ENCODE results near the gene MPP2.

MPP2 gene

GRCh38 chr17:43892647-43892952 lies 14.7 kb downstream of the MPP2 start:
- no peaks in the 10 kb centered on the region for H3K9me3 ChIP-seq (ENCODE audit: control insufficient read depth, insufficient read depth, low read length)
- H3K4me2 ChIP-seq (ENCODE audit: low read length): no peak overlapping the region
- no peak overlapping the region for H3K27ac ChIP-seq (ENCODE audit: low read depth, low read length)
- no peaks in the 10 kb centered on the region for H3K79me2 ChIP-seq (ENCODE audit: control insufficient read depth, low read length)
- H3K27me3 ChIP-seq (ENCODE audit: control insufficient read depth, low read length): peaks cover 24% of the 10 kb centered on the region
- H3K9me2 ChIP-seq (replicated peaks; ENCODE audit: control insufficient read depth, low read length): no peaks in the 10 kb centered on the region
- no peaks in the 10 kb centered on the region for H3F3A ChIP-seq (ENCODE audit: control insufficient read depth, insufficient read depth)
- no peaks in the 10 kb centered on the region for H3K36me3 ChIP-seq (ENCODE audit: control insufficient read depth, low read length)
- no peak overlapping the region for H3K4me3 ChIP-seq (ENCODE audit: low read length)
- no peaks in the 10 kb centered on the region for H4K20me1 ChIP-seq (ENCODE audit: control insufficient read depth, insufficient read depth, low read depth, low read length)
- TF ChIP-seq EZH2phosphoT487 (IDR thresholded peaks at IDR 0.05; ENCODE audit: borderline replicate concordance, low read length) (no peak), CTCF (IDR thresholded peaks at IDR 0.05; ENCODE audit: low read depth, low read length, poor library complexity, severe bottlenecking) (no peak)
- H3K4me1 ChIP-seq (ENCODE audit: control insufficient read depth, low read length): no peaks in the 10 kb centered on the region

GRCh38 chr17:43891851-43892646 lies 15.3 kb downstream of the MPP2 start:
- Histone ChIP-seq H3K9me2 (replicated peaks; ENCODE audit: control insufficient read depth, low read length) (no peaks in the 10 kb centered on the region), H3K4me2 (ENCODE audit: low read length) (no peak overlapping the region), H3K79me2 (ENCODE audit: control insufficient read depth, low read length) (no peaks in the 10 kb centered on the region), H3K9me3 (ENCODE audit: control insufficient read depth, insufficient read depth, low read length) (no peaks in the 10 kb centered on the region), H3K36me3 (ENCODE audit: control insufficient read depth, low read length) (no peaks in the 10 kb centered on the region), H3F3A (ENCODE audit: control insufficient read depth, insufficient read depth) (no peaks in the 10 kb centered on the region), H3K27me3 (ENCODE audit: control insufficient read depth, low read length) (peaks cover 23% of the 10 kb centered on the region), H3K4me3 (ENCODE audit: low read length) (no peak overlapping the region), H4K20me1 (ENCODE audit: control insufficient read depth, insufficient read depth, low read depth, low read length) (no peaks in the 10 kb centered on the region), H3K4me1 (ENCODE audit: control insufficient read depth, low read length) (no peaks in the 10 kb centered on the region), H3K27ac (ENCODE audit: low read depth, low read length) (no peak overlapping the region)
- TF ChIP-seq EZH2phosphoT487 (IDR thresholded peaks at IDR 0.05; ENCODE audit: borderline replicate concordance, low read length) (no peak), CTCF (IDR thresholded peaks at IDR 0.05; ENCODE audit: low read depth, low read length, poor library complexity, severe bottlenecking) (no peak)

- no peaks in the 10 kb centered on the region for H3K9me3 ChIP-seq (ENCODE audit: control insufficient read depth, insufficient read depth, low read length)
- no peak overlapping the region for H3K27ac ChIP-seq (ENCODE audit: low read depth, low read length)
- no peaks in the 10 kb centered on the region for H3K79me2 ChIP-seq (ENCODE audit: control insufficient read depth, low read length)
- H3K4me1 ChIP-seq (ENCODE audit: control insufficient read depth, low read length): no peaks in the 10 kb centered on the region
- no peak overlapping the region for H3K4me3 ChIP-seq (ENCODE audit: low read length)
- no peaks in the 10 kb centered on the region for H3K9me2 ChIP-seq (replicated peaks; ENCODE audit: control insufficient read depth, low read length)
- no peaks in the 10 kb centered on the region for H3F3A ChIP-seq (ENCODE audit: control insufficient read depth, insufficient read depth)
- H3K27me3 ChIP-seq (ENCODE audit: control insufficient read depth, low read length): peaks cover 11% of the 10 kb centered on the region
- no peak overlapping the region for H3K4me2 ChIP-seq (ENCODE audit: low read length)
- no peak for TF ChIP-seq CTCF (IDR thresholded peaks at IDR 0.05; ENCODE audit: low read depth, low read length, poor library complexity, severe bottlenecking)
- no peak for TF ChIP-seq EZH2phosphoT487 (IDR thresholded peaks at IDR 0.05; ENCODE audit: borderline replicate concordance, low read length)
- H4K20me1 ChIP-seq (ENCODE audit: control insufficient read depth, insufficient read depth, low read depth, low read length): no peaks in the 10 kb centered on the region
- H3K36me3 ChIP-seq (ENCODE audit: control insufficient read depth, low read length): no peaks in the 10 kb centered on the region
Measured at GRCh38 chr17:43890240-43890639, 17.1 kb downstream of the MPP2 start.
